ENCODE data around the gene FCER2.

GRCh38 chr19:7736148-7736547 lies 34.2 kb upstream of the FCER2 start:
- TF ChIP-seq CTCF (IDR thresholded peaks at IDR 0.05) (no peak), POLR2A (IDR thresholded peaks at IDR 0.05) (no peak)
